ENCODE results near the gene SLC34A1.

SLC34A1 gene

GRCh38 chr5:177389241-177390169 is 5.3 kb downstream of the SLC34A1 start:
- no peak for DNase-seq

DNA sequence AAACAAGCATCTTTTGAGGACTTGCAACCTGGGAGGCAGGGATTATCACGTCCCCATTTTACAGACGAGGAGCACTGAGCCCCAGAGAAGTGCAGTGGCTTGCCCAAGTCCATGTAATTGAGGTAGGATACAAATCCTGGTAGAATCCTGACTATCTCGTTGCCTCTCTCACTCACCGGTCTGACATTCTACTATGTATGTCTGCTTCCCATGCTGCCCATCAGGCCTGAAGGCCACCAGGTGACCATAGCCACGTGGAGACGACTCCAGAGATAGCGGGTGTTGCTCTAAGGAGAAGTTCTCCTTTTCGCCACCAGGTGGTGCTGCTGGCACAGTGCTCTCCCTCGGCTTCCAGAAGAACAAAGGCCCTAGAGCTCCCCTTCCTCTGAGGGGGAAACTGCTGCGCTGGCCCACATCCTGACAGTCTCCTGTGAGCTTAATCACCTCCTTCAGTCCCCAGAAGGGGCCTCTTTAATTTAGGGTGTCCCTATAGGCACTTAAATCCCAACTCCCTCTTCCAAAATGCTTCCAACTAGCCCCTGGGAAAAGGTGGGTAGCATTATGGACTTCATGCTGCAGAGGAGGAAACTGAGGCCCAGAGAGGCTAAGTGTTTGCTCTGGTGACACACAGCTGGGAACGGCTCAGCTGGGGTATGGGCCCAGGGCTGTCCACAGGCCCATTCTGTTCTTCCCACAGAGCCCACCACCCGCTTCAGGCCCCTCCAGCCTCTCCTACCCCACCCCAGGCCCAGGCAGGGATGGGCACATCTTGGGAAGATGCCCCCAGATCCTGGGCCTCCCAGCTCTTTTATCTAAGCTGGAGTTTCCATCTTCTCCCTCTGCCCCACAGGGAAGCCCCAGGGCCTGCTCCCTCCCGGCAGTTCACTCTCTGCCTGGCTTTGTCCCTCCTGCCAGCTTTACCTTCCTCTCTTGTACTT is 6.4 kb downstream of the SLC34A1 start:
- peak; percentile 66 to 81 (median 74) for DNase-seq

GRCh38 chr5:177392765-177393164 is 8.5 kb downstream of the SLC34A1 start:
- DNase-seq, result no peak

GRCh38 chr5:177393206-177393765 is 9.1 kb downstream of the SLC34A1 start:
- no peak for DNase-seq

DNA sequence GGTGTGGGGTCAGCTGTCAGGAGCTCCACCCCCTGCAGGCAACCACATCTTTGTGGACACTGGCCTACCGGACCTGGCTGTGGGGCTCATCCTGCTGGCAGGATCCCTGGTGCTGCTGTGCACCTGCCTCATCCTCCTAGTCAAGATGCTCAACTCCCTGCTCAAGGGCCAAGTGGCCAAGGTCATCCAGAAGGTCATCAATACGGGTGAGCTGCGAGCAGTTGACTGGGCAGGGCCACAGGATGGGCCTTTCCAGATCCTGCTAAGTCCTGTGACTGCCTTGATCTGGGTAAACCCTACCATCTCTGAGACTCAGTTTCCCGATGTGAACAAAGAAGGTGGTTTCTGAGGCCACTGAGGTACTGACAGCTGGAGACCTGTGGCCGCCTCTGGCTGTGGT is 9.8 kb downstream of the SLC34A1 start:
- DNase-seq, result no peak

GRCh38 chr5:177396078-177396477 is 11.8 kb downstream of the SLC34A1 start:
- no peak for DNase-seq

DNA sequence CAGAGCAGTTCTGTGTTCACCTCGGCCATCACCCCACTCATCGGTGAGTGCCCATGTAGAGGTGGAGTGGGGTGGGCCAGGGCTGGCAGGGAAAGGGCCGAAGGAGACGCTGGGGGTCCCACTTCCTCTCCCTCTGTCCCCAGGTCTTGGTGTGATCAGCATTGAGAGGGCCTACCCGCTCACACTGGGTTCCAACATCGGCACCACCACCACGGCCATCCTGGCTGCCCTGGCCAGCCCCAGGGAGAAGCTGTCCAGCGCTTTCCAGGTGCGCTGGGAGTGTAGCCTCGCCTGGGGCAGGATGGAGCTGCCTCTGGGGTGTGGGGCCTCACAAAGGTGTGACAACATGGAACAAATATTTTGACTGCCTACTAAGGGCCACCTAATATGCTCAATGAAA is 12.6 kb downstream of the SLC34A1 start:
- DNase-seq, result no peak

- no peak for DNase-seq
Observed at GRCh38 chr5:177397875-177398390, 13.7 kb downstream of the SLC34A1 start.

DNA sequence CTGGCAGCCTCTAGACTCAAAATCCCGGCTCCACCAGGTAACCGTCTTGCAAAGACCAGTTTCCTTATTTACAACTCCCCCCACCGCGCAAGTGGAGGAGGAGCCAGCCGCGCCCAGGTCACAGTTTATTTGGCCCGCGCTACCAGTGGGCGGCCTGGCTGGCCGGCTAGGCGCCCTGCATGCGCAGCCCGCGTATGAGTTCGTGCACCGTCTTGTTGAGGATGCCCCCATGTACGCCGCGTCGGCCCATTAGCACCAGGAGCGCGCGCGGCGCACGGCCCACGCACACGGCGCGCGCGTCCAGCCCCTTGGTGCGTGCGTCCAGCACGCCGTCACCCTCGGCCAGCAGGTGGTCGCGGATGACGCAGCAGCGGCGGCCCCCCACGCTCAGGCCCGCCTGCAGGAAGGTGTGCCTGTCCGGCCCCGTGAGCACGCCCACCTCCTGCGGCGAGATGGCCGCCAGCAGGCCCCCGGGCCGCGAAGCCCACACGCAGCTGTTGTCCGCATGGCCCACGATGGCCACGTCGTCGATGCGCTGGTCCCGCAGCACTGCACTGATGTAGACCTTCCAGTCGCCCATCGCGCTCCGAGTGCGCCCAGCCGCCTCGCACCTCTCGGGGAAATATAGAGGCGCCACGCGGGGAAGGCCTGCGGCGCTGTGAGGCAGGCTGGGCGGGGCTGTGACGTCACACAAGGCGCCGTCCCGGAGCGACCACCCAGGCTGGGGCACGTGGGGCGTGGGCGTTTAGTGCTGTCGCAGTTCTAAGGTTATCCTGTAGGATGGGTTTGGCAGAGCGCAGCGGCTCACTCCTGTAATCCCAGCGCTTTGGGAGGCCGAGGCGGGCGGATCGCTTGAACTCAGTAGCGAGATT is 16.0 kb downstream of the SLC34A1 start, which contains the start of gene PFN3:
TSS of gene PFN3 (minus strand) at position 665 of the 872 bp plus-strand sequence. CDS start at position 580, 85 bp downstream.
- DNase-seq, result no peak

- DNase-seq, result peak in 3 of 4 experiments; percentile 27 to 59 (median 56)
Observed at GRCh38 chr5:177402271-177403043, 18.2 kb downstream of the SLC34A1 start.

GRCh38 chr5:177403102-177403791 is 19.0 kb downstream of the SLC34A1 start:
- DNase-seq, result peak in 1 of 4 experiments; percentile 42

- DNase-seq, result peak; percentile 44 to 80 (median 56)
Observed at GRCh38 chr5:177403792-177404640, 19.8 kb downstream of the SLC34A1 start.

DNA sequence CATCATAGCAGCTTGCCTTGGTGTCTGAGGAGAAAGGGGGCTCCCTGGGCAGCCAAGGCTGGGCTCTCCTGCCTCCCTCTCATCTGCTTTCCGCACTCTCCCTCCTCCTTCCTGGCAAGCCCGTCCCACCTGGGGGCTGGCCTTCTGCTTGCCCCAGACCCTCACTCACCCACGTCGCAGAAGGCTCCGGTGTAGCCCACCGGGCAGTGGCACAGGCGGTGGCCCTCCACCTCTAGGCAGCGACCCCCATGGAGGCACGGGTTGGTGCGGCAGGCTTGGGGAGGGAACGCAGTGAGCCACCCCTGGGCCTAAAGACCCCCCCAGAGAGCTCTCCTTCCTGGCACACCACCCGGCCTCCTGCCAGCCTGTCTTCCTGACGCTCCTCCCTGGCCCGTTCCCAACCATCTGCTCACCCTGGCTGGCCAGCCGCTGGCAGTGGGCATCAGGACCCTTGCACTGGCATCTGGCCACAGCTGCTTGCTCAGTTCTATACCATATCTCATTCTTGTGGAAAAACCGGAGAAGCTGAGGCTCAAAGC is 20.5 kb downstream of the SLC34A1 start:
- no peak for DNase-seq

DNA sequence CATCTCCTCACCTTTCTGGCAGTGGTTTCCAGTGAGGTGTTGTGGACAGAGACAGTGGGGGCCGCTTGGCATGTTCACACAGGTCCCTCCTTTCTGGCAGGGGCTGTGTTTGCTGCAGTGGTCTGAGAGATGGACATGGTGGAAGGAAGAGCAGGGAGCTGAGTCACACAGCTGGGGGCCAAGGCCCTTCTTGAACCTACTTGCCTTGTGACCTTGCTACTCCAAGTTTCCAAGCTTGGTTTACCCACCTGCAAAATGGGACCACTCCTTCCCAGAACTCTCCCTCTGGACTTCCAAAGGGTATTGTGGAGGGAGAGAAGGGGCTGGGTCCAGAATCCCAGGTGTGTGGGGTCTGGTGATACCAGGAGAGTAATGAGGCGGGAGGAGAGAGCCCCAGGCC is 21.1 kb downstream of the SLC34A1 start:
- no peak for DNase-seq

DNA sequence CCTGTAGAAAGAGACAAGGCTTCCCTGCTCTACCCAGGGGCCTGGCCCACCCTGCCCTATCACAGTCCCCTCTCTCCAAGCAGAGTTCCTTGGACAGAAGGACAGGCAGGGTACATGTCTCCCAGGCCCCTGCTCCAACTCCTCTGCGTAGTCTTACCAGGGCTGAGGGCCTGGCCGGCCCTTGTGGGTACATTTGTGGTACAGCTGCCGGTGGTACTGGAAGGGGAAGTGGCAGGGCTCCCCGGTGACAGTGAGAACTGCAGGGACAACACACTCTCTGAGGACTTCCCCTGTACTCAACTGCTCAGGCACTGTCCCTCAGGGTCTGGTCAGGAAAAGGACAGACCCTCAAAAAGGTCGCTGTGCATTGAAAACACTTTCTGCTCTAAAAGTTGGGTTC is 21.6 kb downstream of the SLC34A1 start:
- DNase-seq, result no peak

DNA sequence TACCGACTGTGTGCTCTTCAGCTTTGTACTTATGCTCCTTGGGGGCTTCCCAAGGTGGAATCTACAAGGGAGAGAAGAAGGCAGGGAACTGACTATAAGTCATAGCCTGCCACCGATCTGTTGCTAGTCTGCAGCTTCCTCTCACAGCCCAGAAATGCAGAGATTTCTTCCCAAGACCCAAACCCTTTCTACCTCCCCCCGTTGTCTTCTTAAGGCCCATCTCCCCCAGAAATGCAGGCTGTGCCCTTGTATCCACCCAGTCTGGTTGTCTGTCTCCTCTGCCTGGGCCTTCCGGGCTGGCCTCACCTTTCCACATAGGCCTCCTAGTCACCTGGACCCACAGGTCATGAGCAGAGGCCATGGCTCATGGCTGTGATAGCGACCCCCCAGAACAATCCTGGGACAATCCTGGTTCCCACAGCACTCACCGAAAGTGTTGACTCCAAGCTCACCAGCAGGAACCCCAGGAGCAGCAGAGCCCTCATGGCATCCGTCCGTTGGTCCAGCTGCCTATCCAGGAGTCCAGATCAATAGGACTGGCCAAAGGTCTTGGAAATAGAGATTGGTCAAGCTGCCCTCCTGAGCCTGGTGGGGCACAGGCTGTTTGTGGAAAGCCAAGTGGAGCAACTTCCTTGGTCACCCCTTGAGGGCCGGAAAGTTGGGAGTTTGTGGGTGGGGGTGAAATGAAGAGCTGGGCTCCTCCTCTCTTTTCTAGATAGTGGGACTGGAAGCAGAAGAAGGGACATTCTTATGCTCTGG is 25.0 kb downstream of the SLC34A1 start, which contains the start of gene F12:
TSS of gene F12 (minus strand) at position 522 of the 759 bp plus-strand sequence. CDS start at position 485, 37 bp downstream.
- DNase-seq, result no peak

DNA sequence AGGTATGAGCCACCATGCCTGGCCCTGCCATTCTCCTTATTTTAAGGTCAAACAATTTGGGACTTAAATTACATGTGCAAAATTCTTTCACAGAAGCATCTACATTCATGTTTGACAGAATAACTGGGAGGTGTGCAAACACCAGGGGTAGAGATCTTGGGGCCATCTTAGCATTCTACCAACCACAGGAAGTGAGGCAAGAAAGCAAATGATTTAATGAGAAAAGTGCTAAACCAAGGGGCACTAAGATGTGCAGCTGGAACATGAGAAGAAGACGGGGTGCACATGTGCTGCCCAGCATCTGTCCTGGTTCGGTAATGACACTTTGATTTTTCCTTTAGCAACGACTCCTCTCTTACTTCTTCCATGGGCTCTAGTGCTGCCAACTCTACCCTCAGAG is 26.3 kb downstream of the SLC34A1 start:
- DNase-seq, result no peak

- no peak for DNase-seq
Observed at GRCh38 chr5:177412603-177413233, 28.5 kb downstream of the SLC34A1 start.
